NCI-H2171 treated with DMSO at 0.1 percent for 48 hours (cell line): ENCODE data around the gene NPBWR2.
"Not testable (repeated sequence)": the region's sequence is repeated elsewhere in the genome, so short reads cannot be mapped to it uniquely, and the experiment has no call there.

Experiments
- DNase-seq: peaks from one replicate; lab custom pipeline; 2025; lab: John Stamatoyannopoulos, UW

Gene NPBWR2

DNA sequence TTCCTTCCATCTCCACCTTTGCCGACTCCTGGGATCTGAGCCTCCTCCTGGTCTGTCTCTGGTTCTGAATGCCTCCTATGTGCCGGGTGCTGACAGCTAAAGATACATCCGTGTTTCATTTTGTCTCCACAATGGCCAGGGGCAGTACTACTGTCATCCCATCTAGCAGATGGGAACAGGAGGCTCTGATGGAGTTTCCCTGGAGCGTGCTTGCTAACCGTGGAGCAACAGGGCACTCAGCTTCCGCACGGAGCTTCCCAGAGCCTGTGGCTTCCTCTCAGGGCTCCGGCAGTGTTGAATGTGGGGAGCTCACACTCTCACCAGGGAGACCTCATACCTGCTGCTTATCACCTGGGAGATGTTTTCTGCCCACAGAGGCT, 11.9 kb upstream of the NPBWR2 start:
- no peak for DNase-seq

- DNase-seq, result not testable (repeated sequence)
Observed at GRCh38 chr20:64117432-64117777, 10.0 kb upstream of the NPBWR2 start.

GRCh38 chr20:64116541-64117431, 9.4 kb upstream of the NPBWR2 start:
- DNase-seq, result no peak

GRCh38 chr20:64116016-64116415, 8.7 kb upstream of the NPBWR2 start:
- no peak for DNase-seq

- no peak for DNase-seq
Observed at GRCh38 chr20:64115171-64115911, 8.0 kb upstream of the NPBWR2 start.

DNA sequence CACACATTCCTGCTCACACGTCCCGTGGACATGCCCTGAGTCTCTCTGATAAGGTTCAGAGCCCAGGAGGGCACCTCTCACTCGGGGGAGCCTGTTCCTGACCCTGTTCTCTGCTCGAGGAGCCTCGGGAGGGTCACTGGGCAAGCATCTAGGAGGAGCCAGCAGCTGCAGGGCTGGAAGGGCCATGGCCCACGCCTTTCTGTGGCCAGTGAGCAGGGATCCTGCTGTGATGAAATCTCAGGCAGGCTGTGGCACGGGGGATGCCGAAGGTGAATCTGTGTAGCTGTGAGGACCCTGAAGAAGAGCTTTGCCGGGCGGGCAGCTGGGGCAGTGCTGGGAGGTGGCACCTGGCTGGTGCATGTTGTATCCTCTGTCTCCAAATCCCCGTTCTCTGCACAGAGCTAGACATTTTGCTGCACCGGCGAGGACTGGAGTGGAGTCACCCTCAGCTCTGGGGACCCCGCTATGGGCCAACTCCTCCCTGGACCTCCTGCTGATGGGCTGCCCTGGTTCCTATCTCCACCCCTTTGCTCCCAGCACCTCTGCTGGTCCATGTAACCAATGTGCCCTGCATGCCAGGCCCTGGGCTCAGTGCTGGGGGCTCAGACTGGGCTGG, 7.1 kb upstream of the NPBWR2 start:
- no peak for DNase-seq

- no peak for DNase-seq
Observed at GRCh38 chr20:64113796-64114355, 6.5 kb upstream of the NPBWR2 start.

GRCh38 chr20:64113444-64113775, 6.0 kb upstream of the NPBWR2 start:
- DNase-seq, result no peak

- DNase-seq, result no peak
Observed at GRCh38 chr20:64112691-64113443, 5.5 kb upstream of the NPBWR2 start.

DNA sequence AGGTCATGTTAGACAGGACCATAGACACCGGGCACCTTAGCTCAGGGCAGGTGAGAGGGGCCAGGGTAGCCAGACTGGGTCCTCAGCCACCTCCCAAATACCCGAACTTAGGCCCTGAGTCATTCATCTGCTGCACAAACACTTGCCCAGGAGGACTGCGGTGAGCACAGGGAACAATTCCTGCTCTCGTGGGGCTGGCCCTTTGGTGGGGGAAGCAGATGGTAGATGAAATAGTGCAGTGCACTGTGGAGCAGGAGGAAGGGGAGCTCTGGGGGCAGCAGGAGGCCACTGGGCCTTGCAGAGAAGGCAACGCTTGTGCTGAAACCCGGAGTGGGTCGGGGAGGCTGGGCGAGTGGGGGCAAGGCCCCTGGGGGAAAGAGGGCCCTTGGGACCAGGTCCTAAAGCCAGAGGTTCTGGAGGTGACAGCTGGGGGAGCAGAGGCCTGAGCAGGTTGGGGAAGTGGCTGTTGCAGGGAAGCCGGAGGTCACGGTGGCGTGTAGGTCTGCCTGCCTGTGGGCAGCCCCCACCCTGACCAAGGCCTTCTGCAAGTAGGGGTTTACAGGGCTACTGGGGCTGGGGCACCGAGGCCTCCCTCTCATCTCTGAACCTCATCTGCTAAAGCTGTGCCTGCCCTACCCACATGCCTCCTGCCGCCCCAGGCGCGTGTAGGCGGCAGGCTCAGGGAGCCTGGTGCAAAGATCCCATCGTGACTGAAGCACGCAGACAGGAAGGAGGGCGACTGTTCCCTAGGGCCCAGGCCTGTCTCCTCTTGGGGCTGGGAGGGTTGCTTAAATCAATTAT, 4.7 kb upstream of the NPBWR2 start:
- DNase-seq, result peak; percentile 59

DNA sequence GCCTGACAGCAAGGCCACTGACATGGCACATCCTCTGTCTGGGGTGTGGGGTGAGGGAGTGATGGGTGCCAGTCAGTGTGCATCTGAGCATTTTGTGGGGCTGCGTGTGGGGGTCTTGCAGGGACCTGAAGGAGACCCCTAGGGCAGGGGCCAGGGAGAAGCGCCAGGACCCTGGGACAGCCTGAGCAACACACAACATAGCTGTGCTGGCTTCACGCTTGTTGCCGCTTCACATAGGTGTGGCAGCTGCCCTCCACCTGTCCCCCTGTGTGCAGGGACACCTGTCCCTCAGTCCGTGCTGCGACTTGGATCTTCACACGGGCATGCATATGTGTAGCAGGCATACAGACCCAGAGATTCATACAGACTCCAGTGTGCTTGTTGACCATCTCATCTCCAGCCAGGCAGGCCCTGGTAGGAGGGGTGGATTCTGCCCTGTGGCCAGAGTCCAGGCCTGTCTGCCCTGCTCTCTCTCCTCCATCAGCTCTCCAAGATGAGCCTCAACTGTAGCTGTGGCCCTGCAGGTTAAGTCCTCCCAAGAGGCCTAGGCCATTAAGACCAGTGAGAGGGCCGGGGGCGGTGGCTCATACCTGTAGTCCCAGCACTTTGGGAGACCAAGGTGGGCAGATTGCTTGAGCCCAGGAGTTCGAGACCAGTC, 3.2 kb upstream of the NPBWR2 start:
- no peak for DNase-seq

GRCh38 chr20:64109831-64110391, 2.5 kb upstream of the NPBWR2 start:
- DNase-seq, result no peak

DNA sequence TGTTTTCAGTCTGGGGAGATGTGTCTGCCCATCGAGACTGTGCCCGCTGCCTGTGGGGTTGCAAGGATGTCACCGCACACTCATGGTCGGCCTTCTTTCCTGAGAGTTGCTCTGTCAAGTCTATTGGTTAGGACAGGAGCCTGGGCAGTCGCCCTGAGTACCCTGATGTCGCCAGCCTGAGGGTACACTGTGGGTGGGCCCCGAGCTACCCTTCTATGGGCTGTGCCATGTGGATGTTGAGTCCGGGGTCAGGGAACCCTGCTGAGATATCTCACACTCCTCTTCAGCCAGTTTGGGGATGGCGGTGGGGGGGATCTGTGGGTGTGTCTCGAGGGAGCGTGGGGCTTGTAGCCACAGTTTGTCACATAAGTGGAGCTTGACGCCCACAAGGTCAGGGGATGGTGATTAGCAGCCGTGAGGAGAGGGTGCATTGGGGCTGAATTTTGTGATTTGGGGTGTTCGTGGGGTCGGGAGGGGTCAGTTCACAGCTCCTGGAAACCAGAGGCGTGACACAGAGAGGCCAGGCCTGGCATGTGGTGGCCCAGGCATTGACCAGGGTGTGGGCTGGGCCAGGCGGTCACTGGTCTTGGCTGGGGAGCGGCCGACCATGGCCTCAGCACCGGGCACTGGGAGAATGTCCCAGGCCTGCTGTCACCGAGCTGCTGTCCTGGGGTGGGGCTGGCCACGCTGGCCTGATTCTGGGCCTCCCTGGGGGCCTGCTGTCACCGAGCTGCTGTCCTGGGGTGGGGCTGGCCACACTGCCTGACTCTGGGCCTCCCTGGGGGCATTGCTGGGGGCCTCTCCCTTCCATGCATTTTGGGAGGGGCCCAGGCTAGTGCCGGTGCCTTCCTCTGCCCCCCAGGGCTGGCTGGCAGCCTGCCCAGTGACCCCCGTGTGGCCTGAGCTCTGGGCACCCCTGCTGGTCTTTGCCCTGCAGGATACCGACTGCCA, 1.6 kb upstream of the NPBWR2 start:
- DNase-seq, result no peak

DNA sequence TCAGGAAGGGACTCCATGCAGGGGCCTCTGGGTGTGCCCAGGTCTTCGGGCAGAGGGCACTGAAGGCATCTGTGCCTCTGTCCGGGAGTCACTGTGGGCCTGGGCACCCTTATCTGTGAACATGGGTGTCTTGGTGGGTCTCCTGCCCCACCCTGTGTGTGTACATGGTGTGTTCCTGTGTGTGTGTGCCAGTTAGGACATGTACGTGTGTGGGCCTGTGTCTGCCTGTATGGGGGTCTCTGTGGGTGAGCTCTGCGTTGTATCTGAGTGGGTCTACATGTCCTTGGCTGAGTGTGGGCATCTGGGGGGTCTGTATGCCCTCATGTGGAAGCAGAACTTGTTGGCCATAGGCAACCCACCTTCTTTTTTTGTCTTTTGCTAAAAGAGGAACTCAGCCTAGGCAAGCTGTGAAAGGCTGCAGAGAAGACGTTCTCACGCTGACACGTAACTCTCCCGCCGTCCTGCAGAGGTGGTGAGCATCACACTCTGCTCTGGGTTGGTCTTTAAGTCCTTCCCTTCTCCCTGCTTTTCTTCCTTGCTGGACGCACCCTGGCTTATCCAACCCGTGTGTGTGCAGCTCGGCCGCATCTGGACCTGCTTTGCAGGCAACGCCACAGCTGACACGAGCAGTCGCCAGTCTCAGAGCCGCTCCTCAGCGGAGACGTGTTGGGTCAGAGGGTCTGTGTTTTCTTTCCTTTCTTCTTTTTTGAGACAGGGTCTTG, 532 bp upstream of the NPBWR2 start:
- DNase-seq, result no peak

GRCh38 chr20:64106435-64106961, 867 bp downstream of the NPBWR2 start:
- no peak for DNase-seq

GRCh38 chr20:64105846-64106434, 1.4 kb downstream of the NPBWR2 start:
- no peak for DNase-seq

- DNase-seq, result no peak
Observed at GRCh38 chr20:64104667-64105451, 2.5 kb downstream of the NPBWR2 start.
